DOHH2 (cell line): Measurements from ENCODE around the gene MED12L.
"Not testable (repeated sequence)": the region's sequence is repeated elsewhere in the genome, so short reads cannot be mapped to it uniquely, and the experiment has no call there.

Experiments
- H3F3A ChIP-seq: fragments of 200-600 bp; sonication (generic), shearing (Covaris generic); 2 replicates; pipeline ENCODE4 v1.6.0; 2016; ENCODE audit warnings: antibody characterized with exemption, mild to moderate bottlenecking; ENCODE audit not compliant: control insufficient read depth, insufficient read depth
- H3K27ac ChIP-seq: fragments of 200-600 bp; sonication (generic); 2 replicates; pipeline ENCODE4 v1.5.1; 2014; ENCODE audit warnings: low read depth, mild to moderate bottlenecking, low read length, moderate library complexity
- H3K27me3 ChIP-seq: fragments of 200-600 bp; sonication (generic); 2 replicates; pipeline ENCODE4 v1.6.1; 2014; ENCODE audit warnings: mild to moderate bottlenecking, low read length, mixed read lengths; ENCODE audit not compliant: control insufficient read depth
- H3K36me3 ChIP-seq: fragments of 200-600 bp; sonication (generic); 2 replicates; pipeline ENCODE4 v1.6.1; 2014; ENCODE audit warnings: mild to moderate bottlenecking, low read length, moderate library complexity, mixed read lengths; ENCODE audit not compliant: control insufficient read depth
- H3K4me1 ChIP-seq: fragments of 200-600 bp; sonication (generic); 2 replicates; pipeline ENCODE4 v1.6.1; 2014; ENCODE audit warnings: mild to moderate bottlenecking, low read length, mixed read lengths; ENCODE audit not compliant: control insufficient read depth
- H3K4me2 ChIP-seq: fragments of 200-600 bp; sonication (generic); 2 replicates; pipeline ENCODE4 v1.6.0; 2014; ENCODE audit warnings: mild to moderate bottlenecking, low read length, moderate library complexity
- H3K4me3 ChIP-seq: fragments of 200-600 bp; sonication (generic); 2 replicates; pipeline ENCODE4 v1.5.1; 2014; ENCODE audit warnings: mild to moderate bottlenecking, low read length, mixed read lengths
- H3K79me2 ChIP-seq: fragments of 200-600 bp; sonication (generic); 2 replicates; pipeline ENCODE4 v1.6.1; 2014; ENCODE audit warnings: mild to moderate bottlenecking, low read length, mixed read lengths; ENCODE audit not compliant: control insufficient read depth
- H3K9me2 ChIP-seq: fragments of 200-600 bp; sonication (generic); replicated peaks from 2 replicates; pipeline ENCODE4 v1.6.1; 2014; ENCODE audit warnings: mild to moderate bottlenecking, low read length, mixed read lengths; ENCODE audit not compliant: control insufficient read depth
- H3K9me3 ChIP-seq: fragments of 200-600 bp; sonication (generic); 2 replicates; pipeline ENCODE4 v1.6.1; 2014; ENCODE audit warnings: antibody characterized with exemption, low read length, mixed read lengths; ENCODE audit not compliant: control insufficient read depth, insufficient read depth
- H4K20me1 ChIP-seq: fragments of 200-600 bp; sonication (generic); 2 replicates; pipeline ENCODE4 v1.6.0; 2014; ENCODE audit warnings: low read depth, mild to moderate bottlenecking, antibody characterized with exemption, low read length, moderate library complexity; ENCODE audit not compliant: control insufficient read depth, insufficient read depth
- CTCF ChIP-seq: fragments of 200-600 bp; sonication (generic); IDR thresholded peaks from one replicate; pipeline ENCODE4 v1.5.1; 2014; ENCODE audit warnings: antibody characterized with exemption, mild to moderate bottlenecking, low read depth, low read length; ENCODE audit not compliant: poor library complexity, severe bottlenecking
- EZH2phosphoT487 ChIP-seq: fragments of 200-600 bp; sonication (generic); IDR thresholded peaks from 2 replicates; pipeline ENCODE4 v1.6.1; 2017; ENCODE audit warnings: borderline replicate concordance, mild to moderate bottlenecking, antibody characterized with exemption, low read length, moderate library complexity, mixed read lengths

MED12L gene

DNA sequence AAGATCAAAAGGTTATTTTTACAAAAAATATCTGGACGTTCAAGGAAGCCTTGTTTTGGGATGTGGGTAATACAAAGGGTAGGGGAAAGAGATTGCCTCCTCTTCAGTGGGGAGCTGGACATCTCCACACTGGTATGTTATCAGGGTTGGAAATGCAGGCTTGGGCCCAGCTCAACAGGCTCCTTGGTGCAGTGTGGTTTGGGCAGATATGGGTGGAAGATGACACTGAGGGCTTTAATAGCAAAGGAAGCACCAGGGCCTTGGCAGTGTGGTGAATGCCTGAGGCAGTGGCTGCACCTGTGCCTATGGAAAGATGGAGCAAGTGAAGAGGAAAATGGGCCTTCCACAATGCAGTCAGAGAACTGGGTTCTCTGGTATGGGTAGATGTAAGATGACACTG lies 11.2 kb upstream of the MED12L start:
- Histone ChIP-seq H3F3A (no peaks in the 10 kb centered on the region), H3K27me3 (peaks cover 11% of the 10 kb centered on the region), H4K20me1 (no peaks in the 10 kb centered on the region), H3K4me3 (no peak overlapping the region), H3K79me2 (no peaks in the 10 kb centered on the region), H3K36me3 (no peaks in the 10 kb centered on the region), H3K9me3 (no peaks in the 10 kb centered on the region), H3K27ac (no peak overlapping the region), H3K9me2 (no peaks in the 10 kb centered on the region), H3K4me2 (no peak overlapping the region), H3K4me1 (no peaks in the 10 kb centered on the region)
- no peak for TF ChIP-seq EZH2phosphoT487
- no peak for TF ChIP-seq CTCF

- H3K79me2 ChIP-seq: no peaks in the 10 kb centered on the region
- H3K27me3 ChIP-seq: peaks cover 17% of the 10 kb centered on the region
- H3K36me3 ChIP-seq: no peaks in the 10 kb centered on the region
- H3K9me3 ChIP-seq: no peaks in the 10 kb centered on the region
- H4K20me1 ChIP-seq: no peaks in the 10 kb centered on the region
- H3K4me1 ChIP-seq: no peaks in the 10 kb centered on the region
- TF ChIP-seq CTCF: no peak
- TF ChIP-seq EZH2phosphoT487: no peak
- H3K27ac ChIP-seq: no peak overlapping the region
- H3F3A ChIP-seq: no peaks in the 10 kb centered on the region
- H3K4me3 ChIP-seq: no peak overlapping the region
- no peaks in the 10 kb centered on the region for H3K9me2 ChIP-seq
- no peak overlapping the region for H3K4me2 ChIP-seq
Observed at GRCh38 chr3:151075869-151076562, 9.4 kb upstream of the MED12L start.

- Histone ChIP-seq H4K20me1 (no peaks in the 10 kb centered on the region), H3K79me2 (no peaks in the 10 kb centered on the region), H3K9me2 (no peaks in the 10 kb centered on the region), H3F3A (no peaks in the 10 kb centered on the region), H3K9me3 (no peaks in the 10 kb centered on the region), H3K4me3 (no peak overlapping the region), H3K4me2 (no peak overlapping the region), H3K36me3 (no peaks in the 10 kb centered on the region), H3K27me3 (peaks cover 17% of the 10 kb centered on the region), H3K4me1 (no peaks in the 10 kb centered on the region), H3K27ac (no peak overlapping the region)
- no peak for TF ChIP-seq EZH2phosphoT487
- TF ChIP-seq CTCF: no peak
Observed at GRCh38 chr3:151076626-151077025, 8.8 kb upstream of the MED12L start.

DNA sequence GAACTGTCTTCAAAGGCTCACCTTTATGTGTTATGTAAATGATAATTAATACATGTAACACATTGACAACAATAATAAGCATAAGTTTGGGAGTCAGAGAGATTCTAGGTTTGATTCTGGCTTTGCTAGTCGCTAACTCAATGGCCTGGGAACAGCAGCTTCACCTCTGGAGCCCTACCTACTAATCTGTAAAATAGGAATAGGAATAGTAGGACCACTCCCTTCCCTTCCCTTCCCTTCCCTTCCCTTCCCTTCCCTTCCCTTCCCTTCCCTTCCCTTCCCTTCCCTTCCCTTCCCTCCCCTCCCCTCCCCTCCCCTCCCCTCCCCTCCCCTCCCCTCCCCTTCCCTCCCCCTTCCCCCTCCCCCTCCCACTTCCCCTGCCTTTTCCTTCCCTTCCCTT lies 4.4 kb upstream of the MED12L start:
- H3K27me3 ChIP-seq: peaks cover 38% of the 10 kb centered on the region
- H3F3A ChIP-seq, H3K4me1 ChIP-seq: not testable (repeated sequence)

More for the DNA sequence above, 4.4 kb upstream of the MED12L start:
- H3K9me2 ChIP-seq, H4K20me1 ChIP-seq, H3K4me3 ChIP-seq, H3K79me2 ChIP-seq, H3K36me3 ChIP-seq, H3K4me2 ChIP-seq, H3K27ac ChIP-seq, H3K9me3 ChIP-seq: not testable (repeated sequence)
